DMS114 treated with DMSO at 0.1 percent for 48 hours (cell line): ENCODE measurements around the gene SLC25A20.
"Not testable (repeated sequence)": the region's sequence is repeated elsewhere in the genome, so short reads cannot be mapped to it uniquely, and the experiment has no call there.

Source experiments
- DNase-seq: peaks from one replicate; lab custom pipeline; 2025; ENCODE audit not compliant: unreplicated experiment; lab: John Stamatoyannopoulos, UW

Gene SLC25A20

GRCh38 chr3:48847504-48848423 is 50.9 kb downstream of the SLC25A20 start, which contains the start of gene PRKAR2A:
TSS of gene PRKAR2A (minus strand) at chr3:48847874. CDS start at chr3:48847596, 278 bp downstream.
- DNase-seq: peak; percentile 70

GRCh38 chr3:48847053-48847503 is 51.6 kb downstream of the SLC25A20 start:
- DNase-seq: peak; percentile 24

- DNase-seq: no peak
Measured at GRCh38 chr3:48845170-48845569, 53.5 kb downstream of the SLC25A20 start.

DNA sequence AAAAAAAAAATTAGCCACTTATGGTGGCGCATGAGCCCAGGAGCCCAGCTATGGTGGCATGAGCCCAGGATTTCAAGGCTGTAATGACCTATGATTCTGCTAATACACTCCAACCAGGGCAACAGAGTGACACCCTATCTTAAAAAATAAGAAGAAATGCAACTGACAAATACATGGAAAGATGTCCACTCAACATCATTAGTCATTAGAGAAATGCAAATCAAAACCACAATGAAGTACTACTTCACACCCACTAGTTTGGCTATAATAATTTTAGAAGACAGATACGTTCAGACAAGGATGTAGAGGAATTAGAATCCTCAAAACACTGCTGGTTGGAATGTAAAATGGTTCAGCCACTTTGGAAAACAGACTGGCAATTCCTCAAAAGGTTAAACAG is 61.5 kb downstream of the SLC25A20 start:
- DNase-seq: no peak

DNA sequence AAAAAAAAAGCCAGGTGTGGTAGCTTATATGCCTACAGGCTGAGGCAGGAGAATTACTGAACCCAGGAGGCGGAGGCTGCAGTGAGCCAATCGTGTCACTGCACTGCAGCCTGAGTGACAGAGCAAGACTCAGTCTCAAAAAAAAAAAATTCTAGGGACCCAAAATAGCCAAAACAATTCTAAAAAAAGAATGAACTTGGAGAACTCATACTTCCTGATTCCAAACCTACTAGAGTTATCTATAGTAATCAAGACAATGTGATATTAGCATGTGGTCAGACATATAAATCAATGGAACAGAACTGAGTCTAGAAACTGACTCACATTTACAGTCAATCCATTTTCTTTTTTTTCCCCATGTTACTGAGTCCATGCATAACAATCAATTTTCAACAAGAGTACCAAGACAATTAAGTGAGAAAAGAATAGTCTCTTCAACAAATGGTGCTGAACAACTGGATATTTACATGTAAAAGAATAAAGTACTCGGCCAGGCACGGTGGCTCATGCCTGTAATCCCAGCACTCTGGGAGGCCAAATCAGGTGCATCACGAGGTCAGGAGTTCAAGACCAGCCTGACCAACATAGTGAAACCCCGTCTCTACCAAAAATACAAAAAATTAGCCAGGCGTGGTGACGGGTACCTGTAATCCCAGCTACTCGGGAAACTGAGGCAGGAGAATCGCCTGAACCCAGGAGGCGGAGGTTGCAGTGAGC is 62.9 kb downstream of the SLC25A20 start:
- no peak for DNase-seq

DNA sequence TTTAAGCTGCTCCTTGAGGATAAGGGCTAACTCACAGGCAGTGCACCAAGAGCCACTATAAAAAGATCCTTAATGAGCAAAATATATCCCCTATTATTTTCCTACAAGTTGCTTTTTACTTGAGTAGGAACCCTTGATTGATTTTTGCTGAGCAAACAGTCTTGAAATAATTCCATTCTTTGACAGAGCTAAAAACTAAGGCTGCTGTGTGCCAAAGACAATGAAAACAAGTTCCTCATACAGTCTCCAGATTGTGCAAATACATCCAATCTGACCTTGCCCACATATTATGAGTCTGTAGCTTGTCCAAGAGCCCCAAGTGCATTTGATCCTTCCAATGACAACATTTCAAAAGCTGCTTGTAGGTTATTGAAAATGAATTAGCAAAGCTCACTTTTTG is 66.0 kb downstream of the SLC25A20 start:
- no peak for DNase-seq

DNA sequence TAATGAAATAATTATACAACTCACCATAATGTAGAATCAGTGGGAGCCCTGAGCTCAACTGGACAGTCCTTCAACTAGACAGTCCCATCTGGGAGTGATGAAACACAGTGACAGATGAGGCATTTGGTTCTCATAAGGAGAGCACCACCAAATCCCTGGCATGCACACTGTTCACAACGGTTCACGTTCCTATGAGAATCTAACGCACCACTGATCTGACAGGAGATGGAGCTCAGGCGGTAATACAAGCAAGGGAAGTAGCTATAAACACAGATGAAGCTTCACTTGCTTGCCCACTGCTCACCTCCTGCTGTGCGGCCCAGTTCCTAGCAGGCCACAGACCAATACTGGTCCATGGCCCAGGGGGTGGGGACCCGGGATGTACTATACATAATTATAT is 68.0 kb downstream of the SLC25A20 start:
- no peak for DNase-seq

DNA sequence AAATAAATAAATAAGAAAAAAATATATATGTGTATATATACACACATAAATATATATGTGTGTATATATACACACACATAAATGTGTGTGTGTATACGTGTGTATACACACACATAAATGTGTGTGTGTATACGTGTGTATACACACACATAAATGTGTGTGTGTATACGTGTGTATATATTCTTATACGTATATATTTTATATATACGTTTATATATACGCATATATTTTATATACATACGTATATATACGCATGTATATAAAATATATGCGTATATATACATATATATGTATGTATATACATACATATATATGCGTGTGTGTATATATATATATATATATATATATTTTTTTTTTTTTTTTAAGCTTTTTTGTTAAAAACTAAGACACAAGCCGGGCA is 69.2 kb downstream of the SLC25A20 start:
- DNase-seq: not testable (repeated sequence)

DNA sequence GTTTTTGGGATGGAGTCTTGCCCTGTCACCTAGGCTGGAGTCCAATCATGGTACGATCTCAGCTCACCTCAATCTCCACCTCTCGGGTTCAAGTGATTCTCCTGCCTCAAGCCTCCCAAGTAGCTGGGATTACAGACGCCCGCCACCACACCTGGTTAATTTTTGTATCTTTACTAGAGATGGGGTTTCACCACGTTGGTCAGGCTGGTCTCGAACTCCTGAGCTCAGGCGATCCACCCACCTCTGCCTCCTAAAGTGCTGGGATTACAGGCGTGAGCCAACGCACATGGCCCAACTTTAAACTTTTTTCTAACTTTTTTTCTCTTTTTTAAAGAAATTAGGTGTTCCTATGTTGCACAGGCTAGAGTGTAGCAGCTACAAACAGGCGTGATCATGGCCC is 70.8 kb downstream of the SLC25A20 start:
- DNase-seq: not testable (repeated sequence)

- no peak for DNase-seq
Measured at GRCh38 chr3:48826451-48826850, 72.2 kb downstream of the SLC25A20 start.

- no peak for DNase-seq
Measured at GRCh38 chr3:48820612-48821324, 77.9 kb downstream of the SLC25A20 start.

- DNase-seq: no peak
Measured at GRCh38 chr3:48819234-48820221, 79.2 kb downstream of the SLC25A20 start.

GRCh38 chr3:48811524-48811923 is 87.2 kb downstream of the SLC25A20 start:
- DNase-seq: no peak
